ENCODE measurements around the gene SFXN1.

SFXN1 gene

GRCh38 chr5:175544108-175544511 is 65.8 kb downstream of the SFXN1 start:
- DNase-seq, result no peak

DNA sequence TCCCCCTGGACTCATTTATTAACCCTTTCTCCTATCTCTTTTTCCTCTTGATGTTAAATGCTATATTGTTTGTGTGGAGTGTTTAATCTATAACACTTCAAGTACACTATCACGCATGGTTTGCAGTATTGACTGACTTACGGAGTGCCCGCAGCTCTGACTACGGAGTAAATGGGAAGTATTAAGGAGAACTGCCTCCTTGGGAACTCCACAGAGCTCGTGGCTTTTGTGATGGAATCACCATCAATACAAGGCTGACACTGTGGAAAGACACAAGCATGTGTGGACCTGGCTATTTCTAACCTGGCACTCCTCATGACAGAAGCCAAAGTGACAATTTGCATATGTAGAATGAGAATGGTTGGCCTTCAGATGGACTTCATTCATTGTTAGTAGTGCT is 66.2 kb downstream of the SFXN1 start:
- DNase-seq, result no peak

- no peak for DNase-seq
Measured at GRCh38 chr5:175547842-175548241, 69.5 kb downstream of the SFXN1 start.

GRCh38 chr5:175548626-175549311 is 70.4 kb downstream of the SFXN1 start:
- DNase-seq, result no peak

DNA sequence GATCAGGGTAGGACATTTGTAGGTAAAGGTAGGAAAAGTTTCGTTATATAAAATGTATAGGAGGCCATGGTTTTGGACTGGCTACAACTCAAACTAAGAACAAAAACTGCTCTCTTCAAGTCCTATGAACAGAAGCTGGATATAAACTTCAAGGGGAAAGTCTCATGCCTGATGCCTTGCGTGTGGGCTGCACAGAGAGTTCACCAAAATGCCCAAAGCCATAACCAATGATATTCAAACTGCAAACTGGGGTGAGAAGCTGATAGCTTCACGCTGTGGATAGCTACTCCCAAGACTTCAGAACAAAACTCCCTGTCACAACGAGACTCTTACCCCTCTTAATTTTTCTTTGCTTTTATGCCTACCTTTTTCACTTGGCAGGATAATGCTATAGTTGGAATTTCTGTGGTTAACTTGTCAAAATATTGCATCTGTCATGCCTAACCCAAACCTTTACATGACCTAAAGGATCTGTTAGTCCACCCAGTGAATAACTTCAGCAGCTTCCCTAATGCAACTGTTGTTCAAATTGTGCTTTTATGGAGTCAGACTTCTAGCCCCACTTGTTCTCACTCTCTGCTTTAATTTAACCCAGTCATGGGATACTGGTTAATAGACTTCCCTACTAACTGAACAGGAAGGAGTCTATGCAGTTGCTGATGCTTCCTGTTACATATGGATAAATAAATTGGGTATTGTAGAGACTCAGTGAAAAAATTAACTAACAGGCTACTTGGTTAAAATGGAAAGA is 71.9 kb downstream of the SFXN1 start:
- no peak for DNase-seq

DNA sequence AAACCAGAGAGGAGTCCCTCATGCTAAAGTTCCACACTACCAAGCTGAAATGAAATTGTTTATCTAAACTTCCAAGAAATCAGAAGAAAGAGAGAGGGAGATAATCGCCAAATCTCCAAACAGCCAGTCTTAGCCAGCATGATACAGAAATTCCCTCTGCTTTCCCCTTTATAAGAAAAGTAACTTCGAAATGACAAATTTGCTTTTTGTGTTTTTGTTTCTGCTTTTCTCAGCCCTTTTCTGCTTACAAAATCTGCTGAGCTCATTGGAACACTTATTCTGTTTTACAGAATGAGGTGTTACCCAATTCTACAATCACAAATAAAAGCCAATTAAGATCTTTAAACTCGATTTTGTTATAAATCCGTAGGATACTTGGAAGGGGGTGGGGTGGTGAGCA is 72.9 kb downstream of the SFXN1 start:
- no peak for DNase-seq

DNA sequence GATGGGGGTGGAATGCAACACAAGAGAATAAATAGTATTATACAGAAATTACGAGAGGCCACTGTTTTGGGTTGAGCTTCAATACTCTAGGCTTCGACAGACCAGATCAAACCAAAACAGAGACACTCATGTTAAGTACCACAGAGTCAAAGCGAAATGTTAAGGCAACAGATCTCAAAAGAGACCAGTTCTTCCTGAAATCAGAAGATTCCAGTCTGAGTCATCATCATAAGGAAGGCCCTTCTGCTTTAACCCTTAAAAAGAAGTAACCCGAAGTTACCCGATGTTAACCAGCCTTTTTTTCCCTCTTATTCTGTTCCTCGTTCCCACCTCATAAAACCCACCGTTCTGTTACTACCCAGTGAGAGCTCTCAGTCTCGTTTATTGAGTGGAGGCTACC is 75.9 kb downstream of the SFXN1 start:
- no peak for DNase-seq

GRCh38 chr5:175555168-175555785 is 76.9 kb downstream of the SFXN1 start:
- DNase-seq, result no peak

- DNase-seq, result no peak
Measured at GRCh38 chr5:175556794-175557193, 78.4 kb downstream of the SFXN1 start.

- DNase-seq, result no peak
Measured at GRCh38 chr5:175557778-175558177, 79.4 kb downstream of the SFXN1 start.

DNA sequence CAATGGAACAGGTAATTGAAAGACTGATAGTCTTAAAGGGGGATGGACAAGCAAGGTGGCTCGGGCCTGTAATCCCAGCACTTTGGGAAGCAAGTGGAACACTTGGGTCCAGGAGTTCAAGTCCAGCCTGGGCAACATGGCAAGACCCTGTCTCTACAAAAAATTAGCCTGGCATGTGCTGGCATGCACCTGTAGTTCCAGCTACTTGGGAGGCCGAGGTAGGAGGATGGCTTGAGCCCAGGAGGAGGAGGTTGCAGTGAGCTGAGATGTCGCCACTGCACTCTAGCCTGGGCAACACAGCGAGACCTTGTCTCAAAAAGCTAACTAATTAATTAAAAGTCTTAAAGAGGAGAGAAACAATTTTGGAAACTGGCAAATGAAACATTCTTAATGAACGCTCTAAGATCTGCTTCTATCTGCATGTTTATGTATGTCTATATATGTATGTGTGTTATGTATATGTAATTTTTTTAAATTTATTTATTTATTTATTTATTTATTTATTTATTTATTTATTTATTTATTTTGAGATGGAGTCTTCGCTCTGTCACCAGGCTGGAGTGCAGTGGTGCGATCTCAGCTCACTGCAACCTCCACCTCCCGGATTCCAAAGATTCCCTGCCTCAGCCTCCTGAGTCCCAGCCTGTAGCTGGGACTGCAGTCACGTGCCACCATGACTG is 80.6 kb downstream of the SFXN1 start:
- DNase-seq, result no peak

DNA sequence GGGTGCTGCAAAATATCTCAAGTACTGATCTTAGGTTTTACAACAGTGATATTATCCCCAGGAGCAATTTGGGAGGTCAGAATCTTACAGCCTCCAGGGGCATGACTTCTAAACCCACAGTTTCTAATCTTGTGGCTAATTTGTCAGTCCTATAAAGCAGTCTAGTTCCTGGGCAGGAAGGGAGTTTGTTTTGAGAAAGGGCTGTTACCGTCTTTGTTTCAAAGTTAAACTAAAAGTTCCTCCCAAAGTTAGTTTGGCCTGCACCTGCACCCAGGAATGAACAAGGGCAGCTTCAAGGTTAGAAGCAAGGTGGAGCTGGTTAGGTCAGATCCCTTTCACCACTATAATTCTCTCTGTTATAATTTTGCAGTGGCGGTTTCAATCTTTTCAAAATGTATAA is 81.7 kb downstream of the SFXN1 start:
- DNase-seq, result no peak

DNA sequence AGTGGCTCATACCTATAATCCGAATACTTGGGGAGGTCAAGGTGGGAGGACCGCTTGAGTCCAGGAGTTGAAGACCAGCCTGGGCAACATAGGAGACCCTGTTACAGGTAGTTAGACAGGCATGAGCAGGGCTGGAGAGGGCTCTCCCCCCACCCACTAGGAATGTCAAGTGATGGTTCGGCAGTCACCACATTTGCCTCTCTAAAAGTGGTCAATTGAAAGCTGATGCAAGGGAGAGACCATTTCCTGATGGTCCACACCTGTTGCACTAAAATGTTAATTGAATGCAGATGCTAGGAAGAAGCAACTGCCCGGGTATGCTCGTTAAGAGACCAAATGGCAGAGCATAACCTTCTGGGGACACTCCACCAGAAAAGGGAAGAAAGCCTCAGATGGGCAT is 82.7 kb downstream of the SFXN1 start:
- no peak for DNase-seq

DNA sequence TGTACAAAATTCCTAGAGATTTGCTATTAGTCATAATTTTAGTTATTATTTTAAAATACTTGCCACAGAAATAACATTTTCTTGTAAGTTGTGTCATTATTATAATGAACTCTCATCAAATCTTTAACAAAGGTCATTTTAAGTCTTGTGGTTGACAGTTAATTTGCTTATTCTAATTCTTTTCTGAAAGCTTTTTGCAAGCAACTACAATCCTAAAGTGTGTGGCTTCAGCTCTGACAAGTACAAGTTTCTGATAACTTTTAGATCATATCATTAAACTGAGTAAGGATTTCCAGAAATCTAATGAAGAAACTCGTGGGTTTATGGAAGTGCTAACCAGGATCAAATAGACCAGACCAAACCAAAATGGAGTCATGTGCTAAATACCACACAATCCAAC is 86.4 kb downstream of the SFXN1 start:
- DNase-seq, result no peak

DNA sequence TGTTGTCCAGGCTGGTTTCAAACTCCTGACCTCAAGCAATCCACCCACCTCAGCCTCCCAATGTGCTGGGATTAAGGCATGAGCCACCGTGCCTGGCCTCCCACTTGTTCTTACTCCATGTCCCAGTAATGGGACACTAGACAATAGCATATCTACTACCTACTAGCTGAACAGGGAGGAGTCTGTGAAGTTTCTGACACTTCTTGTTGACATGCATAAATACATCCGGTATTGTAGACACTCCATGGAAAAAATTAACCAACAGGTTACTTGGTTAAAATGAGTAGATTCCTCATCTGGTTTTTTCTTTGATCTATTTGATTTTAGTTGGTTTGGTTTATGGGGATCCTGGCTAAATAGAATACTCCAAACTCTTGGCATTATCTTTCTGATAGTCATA is 88.3 kb downstream of the SFXN1 start:
- DNase-seq, result no peak

GRCh38 chr5:175567954-175568353 is 89.6 kb downstream of the SFXN1 start:
- no peak for DNase-seq

DNA sequence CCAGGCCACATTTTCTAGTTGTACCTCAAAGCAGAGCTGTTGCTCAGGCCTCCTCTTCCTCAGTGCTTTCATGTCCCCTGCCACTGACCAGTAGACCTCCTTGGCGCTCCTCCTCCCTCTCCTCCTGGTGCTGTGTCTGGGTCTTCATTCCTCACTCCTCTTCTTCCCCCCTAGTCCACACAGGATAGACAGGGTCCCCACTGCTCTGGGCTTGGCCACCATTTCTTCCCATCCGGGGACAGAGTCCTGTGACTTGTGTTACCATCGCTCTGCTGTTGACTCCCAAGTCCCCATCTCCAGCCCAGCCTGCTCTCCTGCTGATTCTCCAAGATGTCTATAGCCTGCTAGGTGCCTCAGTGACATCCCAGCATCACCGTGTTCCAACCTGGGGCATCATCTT is 91.3 kb downstream of the SFXN1 start:
- DNase-seq, result no peak

DNA sequence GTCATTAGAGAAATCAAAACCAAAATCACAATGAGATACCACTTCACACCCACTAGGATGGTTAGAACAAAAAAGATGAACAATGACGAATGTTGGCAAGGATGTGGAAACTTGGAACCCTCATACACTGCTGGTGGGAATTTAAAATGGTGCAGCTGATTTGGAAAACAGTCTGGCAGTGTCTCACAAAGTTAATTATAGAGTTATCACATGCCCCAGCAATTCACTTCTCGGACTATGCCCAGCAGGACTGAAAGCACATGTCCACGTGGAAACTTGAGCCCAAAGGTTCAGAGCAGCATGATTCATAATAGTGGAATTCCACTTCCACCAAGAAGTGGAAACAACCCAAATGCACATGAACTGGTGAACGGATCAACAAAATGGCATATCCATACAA is 94.5 kb downstream of the SFXN1 start:
- no peak for DNase-seq

- DNase-seq, result no peak
Measured at GRCh38 chr5:175573493-175574269, 95.3 kb downstream of the SFXN1 start.

GRCh38 chr5:175575301-175575700 is 96.9 kb downstream of the SFXN1 start:
- no peak for DNase-seq

DNA sequence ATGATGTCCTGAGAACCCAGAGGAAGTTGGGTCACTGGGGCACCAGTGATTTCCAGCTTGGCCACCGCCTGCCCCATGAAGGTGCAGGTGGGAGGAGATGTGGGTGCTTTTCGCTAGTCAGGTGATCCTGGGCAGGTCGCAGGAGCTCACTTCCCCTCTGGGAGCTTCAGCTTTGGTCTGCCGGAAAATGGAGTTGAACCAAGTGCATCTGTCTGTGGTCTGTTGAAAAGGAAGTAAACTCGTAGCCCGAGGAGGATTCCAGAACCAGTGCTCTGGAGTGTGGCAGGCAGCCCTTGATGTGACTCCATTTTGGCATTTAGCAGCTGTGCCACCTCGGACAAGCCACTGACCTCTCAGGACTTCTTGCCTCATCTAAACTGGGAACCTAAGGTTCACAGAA is 97.7 kb downstream of the SFXN1 start:
- no peak for DNase-seq

GRCh38 chr5:175576591-175576990 is 98.2 kb downstream of the SFXN1 start:
- no peak for DNase-seq
